ENCODE data around the gene KDF1. TPM values are rescaled to one million over a fixed set of nuclear protein-coding genes. Genes with fewer than 3 reads are reported as not detected.

Gene KDF1
- polyA plus RNA-seq, 1 experiment: 0.04 TPM

DNA sequence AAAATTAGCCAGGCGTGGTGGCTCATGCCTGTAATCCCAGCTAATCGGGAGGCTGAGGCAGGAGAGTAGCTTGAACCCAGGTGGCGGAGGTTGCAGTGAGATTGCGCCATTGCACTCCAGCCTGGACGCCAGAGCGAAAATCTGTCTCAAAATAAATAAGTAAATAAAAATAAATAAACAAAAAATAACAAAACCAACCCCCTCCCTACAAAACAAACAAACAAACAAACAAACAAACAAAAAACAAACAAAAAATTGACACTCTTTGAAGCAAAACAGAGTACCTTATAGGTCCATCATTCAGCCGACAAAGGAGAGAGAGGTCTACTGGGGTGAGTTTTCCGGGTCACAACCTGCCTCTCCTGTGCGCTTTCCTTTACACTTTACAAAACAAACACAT, 5.4 kb upstream of the KDF1 start:
- no peaks in the 10 kb centered on the region for H3K36me3 ChIP-seq (ENCODE audit: control insufficient read depth, insufficient read depth, low read length)
- TF ChIP-seq, protein P1, sequence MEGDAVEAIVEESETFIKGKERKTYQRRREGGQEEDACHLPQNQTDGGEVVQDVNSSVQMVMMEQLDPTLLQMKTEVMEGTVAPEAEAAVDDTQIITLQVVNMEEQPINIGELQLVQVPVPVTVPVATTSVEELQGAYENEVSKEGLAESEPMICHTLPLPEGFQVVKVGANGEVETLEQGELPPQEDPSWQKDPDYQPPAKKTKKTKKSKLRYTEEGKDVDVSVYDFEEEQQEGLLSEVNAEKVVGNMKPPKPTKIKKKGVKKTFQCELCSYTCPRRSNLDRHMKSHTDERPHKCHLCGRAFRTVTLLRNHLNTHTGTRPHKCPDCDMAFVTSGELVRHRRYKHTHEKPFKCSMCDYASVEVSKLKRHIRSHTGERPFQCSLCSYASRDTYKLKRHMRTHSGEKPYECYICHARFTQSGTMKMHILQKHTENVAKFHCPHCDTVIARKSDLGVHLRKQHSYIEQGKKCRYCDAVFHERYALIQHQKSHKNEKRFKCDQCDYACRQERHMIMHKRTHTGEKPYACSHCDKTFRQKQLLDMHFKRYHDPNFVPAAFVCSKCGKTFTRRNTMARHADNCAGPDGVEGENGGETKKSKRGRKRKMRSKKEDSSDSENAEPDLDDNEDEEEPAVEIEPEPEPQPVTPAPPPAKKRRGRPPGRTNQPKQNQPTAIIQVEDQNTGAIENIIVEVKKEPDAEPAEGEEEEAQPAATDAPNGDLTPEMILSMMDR (IDR thresholded peaks at IDR 0.05; ENCODE audit: insufficient read depth, low read depth, low read length): no peak
- ChIA-PET POLR2A (interaction anchor here (0.6 kb wide), 1 partner anchor 18 kb away, joined by 3 read pairs; no protein-coding TSS in a partner anchor), CTCF (interaction anchor here (0.6 to 7.4 kb wide), 9 partner anchors 10 to 137 kb away, joined by 3 to 109 read pairs (median 12); partner anchors contain the start of gene TRNP1)
- DNase-seq (ENCODE audit: low read depth): no peak
- H3K4me3 ChIP-seq (ENCODE audit: low read depth, low read length): no peak overlapping the region
- 0 out of 2 replicates have a peak, but pooled peaks cover under 1% of the 10 kb centered on the region for H3K27me3 ChIP-seq (ENCODE audit: control insufficient read depth, insufficient read depth, low read length)

DNA sequence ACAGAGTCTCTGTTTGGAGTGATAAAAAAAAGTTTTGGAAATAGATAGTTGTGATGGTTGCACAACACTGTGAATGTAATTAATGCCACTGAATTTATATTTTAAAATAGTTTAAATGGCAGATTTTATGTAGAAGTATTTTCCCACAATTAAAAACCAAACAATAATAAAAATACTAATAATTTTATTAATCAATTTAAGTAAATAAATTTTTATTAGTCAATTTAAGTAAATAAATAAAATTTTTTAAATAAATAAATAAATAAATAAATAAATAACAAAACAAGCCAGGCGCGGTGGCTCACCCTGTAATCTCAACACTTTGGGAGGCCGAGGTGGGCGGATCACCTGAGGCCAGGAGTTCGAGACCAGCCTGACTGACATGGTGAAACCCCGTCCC, 4.9 kb upstream of the KDF1 start:
- H3K27me3 ChIP-seq (ENCODE audit: control insufficient read depth, insufficient read depth, low read length): 0 out of 2 replicates have a peak, but pooled peaks cover 3% of the 10 kb centered on the region
- TF ChIP-seq, protein P1 (IDR thresholded peaks at IDR 0.05; ENCODE audit: insufficient read depth, low read depth, low read length): no peak
- ChIA-PET CTCF (interaction anchor here (0.6 to 7.4 kb wide), 5 partner anchors 10 to 127 kb away, joined by 4 to 109 read pairs (median 14); partner anchors contain the start of gene TRNP1), POLR2A (no interaction called here)
- H3K4me3 ChIP-seq (ENCODE audit: low read depth, low read length): no peak overlapping the region
- no peaks in the 10 kb centered on the region for H3K36me3 ChIP-seq (ENCODE audit: control insufficient read depth, insufficient read depth, low read length)
- DNase-seq (ENCODE audit: low read depth): no peak

DNA sequence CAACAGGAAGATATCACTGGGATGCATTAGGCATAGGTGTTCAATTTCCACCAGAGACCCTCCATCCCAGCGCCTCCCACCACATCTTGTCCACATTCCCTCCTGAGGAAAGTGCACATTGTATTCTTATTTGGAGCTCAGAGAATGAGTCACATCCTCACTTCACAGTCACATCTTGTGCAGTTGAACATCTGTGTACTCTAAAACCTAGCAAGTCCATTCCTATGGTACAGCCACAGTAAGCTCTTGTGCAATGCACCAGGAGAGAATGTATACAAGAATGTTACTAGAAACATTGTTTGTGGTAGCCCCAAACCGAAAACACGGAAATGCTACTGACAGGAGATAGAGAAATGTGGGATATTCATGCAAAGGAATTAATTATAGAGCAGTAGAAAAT, 1.6 kb upstream of the KDF1 start:
- TF ChIP-seq, protein P1 (IDR thresholded peaks at IDR 0.05; ENCODE audit: insufficient read depth, low read depth, low read length): no peak
- ChIA-PET POLR2A (interaction anchor here (0.6 kb wide), 1 partner anchor 10 kb away, joined by 3 read pairs; no protein-coding TSS in a partner anchor), CTCF (interaction anchor here (0.6 to 2.0 kb wide), 10 partner anchors 10 to 138 kb away, joined by 3 to 5 read pairs (median 3); partner anchors contain the start of gene TRNP1)
- Histone ChIP-seq H3K4me3 (ENCODE audit: low read depth, low read length) (no peak overlapping the region), H3K36me3 (ENCODE audit: control insufficient read depth, insufficient read depth, low read length) (no peaks in the 10 kb centered on the region), H3K27me3 (ENCODE audit: control insufficient read depth, insufficient read depth, low read length) (peaks cover 14% of the 10 kb centered on the region)
- peak; percentile 72 for DNase-seq (ENCODE audit: low read depth)

DNA sequence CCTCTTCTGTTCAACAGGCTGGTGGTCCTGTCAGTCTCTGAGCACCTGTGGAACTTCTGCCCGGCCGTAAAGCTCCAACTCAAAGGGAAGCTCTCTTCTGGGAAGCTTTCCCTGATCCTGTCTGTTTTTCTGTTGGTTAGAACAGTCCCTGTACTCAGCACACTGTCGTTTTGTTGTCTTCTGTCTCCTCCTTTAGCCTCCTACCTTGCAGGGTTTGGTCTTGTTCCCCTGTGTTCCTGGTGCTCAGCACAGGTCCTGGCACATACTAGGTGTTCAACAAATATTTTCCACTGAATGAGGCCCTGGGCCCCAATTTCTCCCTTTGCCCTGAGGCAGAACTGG, 328 bp upstream of the KDF1 start:
- Histone ChIP-seq H3K27me3 (ENCODE audit: control insufficient read depth, insufficient read depth, low read length) (peaks cover 14% of the 10 kb centered on the region), H3K4me3 (ENCODE audit: low read depth, low read length) (no peak overlapping the region), H3K36me3 (ENCODE audit: control insufficient read depth, insufficient read depth, low read length) (no peaks in the 10 kb centered on the region)
- no peak for DNase-seq (ENCODE audit: low read depth)
- ChIA-PET CTCF (interaction anchor here (0.7 to 2.0 kb wide), 2 partner anchors 86 to 139 kb away, joined by 4 read pairs; no protein-coding TSS in a partner anchor), POLR2A (no interaction called here)
- TF ChIP-seq, protein P1 (IDR thresholded peaks at IDR 0.05; ENCODE audit: insufficient read depth, low read depth, low read length): no peak

DNA sequence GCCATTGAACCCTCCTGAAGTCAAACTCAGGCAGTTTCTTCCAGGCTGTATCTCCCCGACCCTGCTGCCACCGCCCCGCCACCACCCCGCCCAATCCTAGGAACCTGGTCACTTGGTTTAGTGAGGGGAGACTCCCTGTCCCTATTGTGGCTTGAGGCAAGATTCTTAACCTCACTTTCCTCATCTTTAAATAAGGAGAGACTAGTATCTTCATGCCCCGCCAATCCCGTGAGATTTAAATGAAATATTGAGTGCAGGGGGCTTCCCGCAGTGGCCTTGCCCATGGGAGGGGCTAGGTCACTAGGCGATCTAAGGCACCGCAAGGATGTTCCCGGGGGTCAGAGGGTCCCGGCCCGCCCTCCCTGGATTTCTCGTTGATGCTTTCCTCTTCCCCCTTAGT, 998 bp downstream of the KDF1 start:
- H3K36me3 ChIP-seq (ENCODE audit: control insufficient read depth, insufficient read depth, low read length): no peaks in the 10 kb centered on the region
- peaks cover 14% of the 10 kb centered on the region for H3K27me3 ChIP-seq (ENCODE audit: control insufficient read depth, insufficient read depth, low read length)
- POLR2A ChIA-PET: no interaction called here
- CTCF ChIA-PET: no interaction called here
- no peak for DNase-seq (ENCODE audit: low read depth)
- TF ChIP-seq, protein P1 (IDR thresholded peaks at IDR 0.05; ENCODE audit: insufficient read depth, low read depth, low read length): no peak
- H3K4me3 ChIP-seq (ENCODE audit: low read depth, low read length): no peak overlapping the region

All from BJ (cell line).